Loucy (cell line): ENCODE data around the gene KATNB1.
A peak's percentile ranks its signal among the peaks of the same experiment; 100 is the strongest.

Experiments
- H2AFZ ChIP-seq: fragments of 200-600 bp; sonication (generic); 2 replicates; pipeline ENCODE4 v1.6.0; 2016; ENCODE audit warnings: antibody characterized with exemption, mild to moderate bottlenecking, low read length, moderate library complexity
- H3F3A ChIP-seq: fragments of 200-600 bp; 2 replicates; pipeline ENCODE4 v1.6.0; 2016; ENCODE audit warnings: antibody characterized with exemption, low read depth, mild to moderate bottlenecking
- H3K27me3 ChIP-seq: fragments of 200-600 bp; sonication (generic); 2 replicates; pipeline ENCODE4 v1.6.1; 2014; ENCODE audit warnings: low read length, mild to moderate bottlenecking; ENCODE audit not compliant: insufficient read depth, poor library complexity, severe bottlenecking
- H3K36me3 ChIP-seq: fragments of 200-600 bp; sonication (generic); 2 replicates; pipeline ENCODE4 v1.6.1; 2016; ENCODE audit warnings: low read length; ENCODE audit not compliant: insufficient read depth
- H3K4me1 ChIP-seq: fragments of 200-600 bp; sonication (generic); 2 replicates; pipeline ENCODE4 v1.5.1; 2014; ENCODE audit warnings: low read length, mild to moderate bottlenecking; ENCODE audit not compliant: insufficient read depth, poor library complexity, severe bottlenecking
- H3K4me2 ChIP-seq: fragments of 200-600 bp; sonication (generic); 2 replicates; pipeline ENCODE4 v1.6.0; 2014; ENCODE audit warnings: antibody characterized with exemption, low read length, low read depth, mild to moderate bottlenecking; ENCODE audit not compliant: poor library complexity, severe bottlenecking
- H3K4me3 ChIP-seq: fragments of 200-600 bp; sonication (generic); 2 replicates; pipeline ENCODE4 v1.5.1; 2014; ENCODE audit warnings: low read length, mild to moderate bottlenecking, mixed read lengths; ENCODE audit not compliant: poor library complexity, severe bottlenecking
- H3K79me2 ChIP-seq: fragments of 200-600 bp; sonication (generic); 2 replicates; pipeline ENCODE4 v1.6.1; 2014; ENCODE audit warnings: low read length; ENCODE audit not compliant: insufficient read depth
- H3K9ac ChIP-seq: fragments of 200-600 bp; sonication (generic); 2 replicates; pipeline ENCODE4 v1.6.0; 2014; ENCODE audit warnings: mild to moderate bottlenecking, low read depth, low read length, moderate library complexity; ENCODE audit not compliant: poor library complexity, severe bottlenecking
- H3K9me2 ChIP-seq: fragments of 200-600 bp; sonication (generic); replicated peaks from 2 replicates; pipeline ENCODE4 v1.6.1; 2016; ENCODE audit warnings: low read depth, low read length, mixed read lengths
- H3K9me3 ChIP-seq: fragments of 200-600 bp; sonication (generic); 2 replicates; pipeline ENCODE4 v1.6.1; 2014; ENCODE audit warnings: mild to moderate bottlenecking, antibody characterized with exemption, low read length, low read depth; ENCODE audit not compliant: insufficient read depth
- H4K20me1 ChIP-seq: fragments of 200-600 bp; sonication (generic); 2 replicates; pipeline ENCODE4 v1.6.0; 2014; ENCODE audit warnings: antibody characterized with exemption, low read length, mild to moderate bottlenecking; ENCODE audit not compliant: insufficient read depth, poor library complexity, severe bottlenecking
- EZH2phosphoT487 ChIP-seq: fragments of 200-600 bp; IDR thresholded peaks from 2 replicates; pipeline ENCODE4 v1.6.1; 2018; ENCODE audit warnings: antibody characterized with exemption, mild to moderate bottlenecking, moderate library complexity, borderline replicate concordance
- TF ChIP-seq, protein P1 (sequence below): fragments of 200-600 bp; sonication (generic); conservative IDR thresholded peaks from 2 replicates; pipeline ENCODE4 v1.5.1; 2014; ENCODE audit warnings: mild to moderate bottlenecking, antibody characterized with exemption, low read length

Gene KATNB1

GRCh38 chr16:57799600-57800199 is 64.1 kb downstream of the KATNB1 start:
- H3K4me1 ChIP-seq: peaks cover 34% of the 10 kb centered on the region
- no peaks in the 10 kb centered on the region for H3K79me2 ChIP-seq
- no peaks in the 10 kb centered on the region for H3K9me3 ChIP-seq
- TF ChIP-seq EZH2phosphoT487: no peak
- TF ChIP-seq, protein P1, sequence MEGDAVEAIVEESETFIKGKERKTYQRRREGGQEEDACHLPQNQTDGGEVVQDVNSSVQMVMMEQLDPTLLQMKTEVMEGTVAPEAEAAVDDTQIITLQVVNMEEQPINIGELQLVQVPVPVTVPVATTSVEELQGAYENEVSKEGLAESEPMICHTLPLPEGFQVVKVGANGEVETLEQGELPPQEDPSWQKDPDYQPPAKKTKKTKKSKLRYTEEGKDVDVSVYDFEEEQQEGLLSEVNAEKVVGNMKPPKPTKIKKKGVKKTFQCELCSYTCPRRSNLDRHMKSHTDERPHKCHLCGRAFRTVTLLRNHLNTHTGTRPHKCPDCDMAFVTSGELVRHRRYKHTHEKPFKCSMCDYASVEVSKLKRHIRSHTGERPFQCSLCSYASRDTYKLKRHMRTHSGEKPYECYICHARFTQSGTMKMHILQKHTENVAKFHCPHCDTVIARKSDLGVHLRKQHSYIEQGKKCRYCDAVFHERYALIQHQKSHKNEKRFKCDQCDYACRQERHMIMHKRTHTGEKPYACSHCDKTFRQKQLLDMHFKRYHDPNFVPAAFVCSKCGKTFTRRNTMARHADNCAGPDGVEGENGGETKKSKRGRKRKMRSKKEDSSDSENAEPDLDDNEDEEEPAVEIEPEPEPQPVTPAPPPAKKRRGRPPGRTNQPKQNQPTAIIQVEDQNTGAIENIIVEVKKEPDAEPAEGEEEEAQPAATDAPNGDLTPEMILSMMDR: no peak
- no peaks in the 10 kb centered on the region for H3K36me3 ChIP-seq
- peak overlapping the region; percentile 21 for H3K9ac ChIP-seq
- H3K4me2 ChIP-seq: peak overlapping the region; percentile 43
- no peaks in the 10 kb centered on the region for H3F3A ChIP-seq
- H2AFZ ChIP-seq: peak overlapping the region; percentile 41
- no peaks in the 10 kb centered on the region for H3K27me3 ChIP-seq
- H3K9me2 ChIP-seq: no peaks in the 10 kb centered on the region
- H4K20me1 ChIP-seq: no peaks in the 10 kb centered on the region
- peak overlapping the region; percentile 14 for H3K4me3 ChIP-seq

DNA sequence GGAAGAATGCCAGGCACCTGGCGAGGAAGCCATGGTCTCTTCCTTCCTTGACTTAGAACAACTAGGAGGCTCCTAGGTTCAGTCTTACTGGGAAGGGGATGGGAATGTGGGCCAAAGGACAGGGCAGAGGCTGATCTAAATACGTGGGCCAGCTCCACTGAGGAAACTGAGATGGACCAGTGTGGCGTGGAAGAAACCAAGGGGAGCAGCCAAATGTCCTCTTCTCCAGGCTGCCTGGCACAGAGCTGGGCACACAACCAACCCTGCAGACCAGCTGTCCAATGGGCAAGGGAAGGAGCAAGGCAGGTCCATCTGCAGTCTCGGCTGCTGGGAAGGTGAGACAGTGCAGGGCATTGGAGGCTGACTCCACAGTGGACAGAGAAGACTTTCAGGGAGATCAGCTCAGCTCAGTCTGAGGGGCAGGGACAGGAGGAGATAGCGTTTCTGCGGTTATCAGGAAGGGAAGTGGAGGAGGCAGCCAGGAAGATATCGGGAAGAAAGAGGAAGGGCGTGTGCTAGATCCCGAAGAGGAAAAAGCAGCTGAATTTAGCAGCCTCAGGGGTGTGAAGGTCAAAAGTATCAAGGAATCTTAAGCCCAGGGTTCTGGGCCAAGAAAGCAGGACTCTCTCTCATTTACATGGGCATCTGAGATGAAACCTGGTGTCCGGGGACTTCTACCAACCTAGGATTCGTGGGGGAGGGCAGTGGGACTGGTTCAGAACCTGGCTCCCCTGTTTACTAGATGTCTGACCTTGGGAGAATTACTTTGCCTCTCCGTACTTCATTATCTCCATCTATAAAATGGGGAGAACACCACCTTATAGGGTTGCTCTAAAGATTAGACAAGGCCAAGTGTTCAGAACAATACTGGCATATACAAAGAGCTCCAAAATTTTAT is 64.9 kb downstream of the KATNB1 start:
- Histone ChIP-seq H3K9ac (no peak overlapping the region), H3K4me2 (no peak overlapping the region), H3K9me2 (no peaks in the 10 kb centered on the region), H3K36me3 (no peaks in the 10 kb centered on the region), H3K27me3 (no peaks in the 10 kb centered on the region), H3K4me3 (no peak overlapping the region), H3F3A (no peaks in the 10 kb centered on the region), H3K9me3 (no peaks in the 10 kb centered on the region), H2AFZ (no peak overlapping the region), H3K79me2 (no peaks in the 10 kb centered on the region), H4K20me1 (no peaks in the 10 kb centered on the region), H3K4me1 (peaks cover 34% of the 10 kb centered on the region)
- TF ChIP-seq, protein P1: no peak
- no peak for TF ChIP-seq EZH2phosphoT487

DNA sequence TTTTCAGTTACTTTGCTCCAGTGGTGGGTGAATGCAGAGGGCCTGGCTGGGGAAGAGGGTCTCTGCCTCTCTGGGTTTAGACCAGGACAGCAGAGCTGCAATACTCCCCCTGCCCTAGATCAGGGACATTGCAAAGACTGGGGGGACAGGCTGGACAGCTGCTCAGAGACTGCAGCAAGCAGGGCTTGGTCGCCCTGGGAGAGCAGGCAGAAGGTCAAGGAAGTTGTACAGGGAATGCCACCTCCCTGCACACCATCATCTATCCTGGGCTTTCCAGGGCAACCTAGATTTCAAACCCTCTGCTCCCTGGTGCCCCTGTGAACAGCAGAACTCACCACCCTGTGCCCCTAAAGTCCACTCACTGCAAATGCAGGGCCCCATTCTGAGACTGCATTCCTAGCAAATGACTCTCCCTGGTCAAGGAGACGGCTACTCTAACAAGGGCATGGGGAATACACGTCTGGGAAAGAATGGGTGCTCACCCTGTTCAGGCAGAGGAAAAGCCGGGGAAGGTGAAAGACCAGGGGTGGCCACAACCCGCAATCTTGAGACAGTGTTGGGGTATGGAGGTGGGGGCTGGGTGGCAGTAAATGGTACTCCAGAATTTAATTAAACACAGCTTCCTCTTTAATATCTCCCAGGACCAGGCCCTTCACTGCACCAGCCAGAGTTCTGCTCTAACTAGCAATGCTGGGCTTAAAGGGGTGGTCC is 65.7 kb downstream of the KATNB1 start:
- H3F3A ChIP-seq: no peaks in the 10 kb centered on the region
- no peak overlapping the region for H3K4me3 ChIP-seq
- H3K27me3 ChIP-seq: no peaks in the 10 kb centered on the region
- TF ChIP-seq EZH2phosphoT487: no peak
- TF ChIP-seq, protein P1: no peak
- no peak overlapping the region for H2AFZ ChIP-seq
- no peaks in the 10 kb centered on the region for H3K9me3 ChIP-seq
- peaks cover 34% of the 10 kb centered on the region for H3K4me1 ChIP-seq
- H3K4me2 ChIP-seq: peak overlapping the region; percentile 21
- H3K79me2 ChIP-seq: no peaks in the 10 kb centered on the region
- no peaks in the 10 kb centered on the region for H4K20me1 ChIP-seq
- H3K9ac ChIP-seq: no peak overlapping the region
- no peaks in the 10 kb centered on the region for H3K9me2 ChIP-seq
- H3K36me3 ChIP-seq: no peaks in the 10 kb centered on the region
